HL-60 (cell line): ENCODE measurements around the gene TOP3B.

Source experiments
- GABPA ChIP-seq: IDR thresholded peaks from 2 replicates; pipeline ENCODE4 v1.6.1; 2012; ENCODE audit warnings: low read depth
- POLR2AphosphoS5 ChIP-seq: IDR thresholded peaks from 2 replicates; pipeline ENCODE4 v1.6.1; 2012; ENCODE audit warnings: low read depth
- TF ChIP-seq, protein P1 (sequence below): IDR thresholded peaks from one replicate; pipeline ENCODE4 v1.5.1; 2011; ENCODE audit warnings: low read length, control low read depth, inconsistent platforms; ENCODE audit not compliant: insufficient read depth
- TF ChIP-seq, protein P2 (sequence below): IDR thresholded peaks from 2 replicates; pipeline ENCODE4 v1.6.1; 2012; ENCODE audit warnings: low read depth; ENCODE audit not compliant: insufficient replicate concordance

DNA sequence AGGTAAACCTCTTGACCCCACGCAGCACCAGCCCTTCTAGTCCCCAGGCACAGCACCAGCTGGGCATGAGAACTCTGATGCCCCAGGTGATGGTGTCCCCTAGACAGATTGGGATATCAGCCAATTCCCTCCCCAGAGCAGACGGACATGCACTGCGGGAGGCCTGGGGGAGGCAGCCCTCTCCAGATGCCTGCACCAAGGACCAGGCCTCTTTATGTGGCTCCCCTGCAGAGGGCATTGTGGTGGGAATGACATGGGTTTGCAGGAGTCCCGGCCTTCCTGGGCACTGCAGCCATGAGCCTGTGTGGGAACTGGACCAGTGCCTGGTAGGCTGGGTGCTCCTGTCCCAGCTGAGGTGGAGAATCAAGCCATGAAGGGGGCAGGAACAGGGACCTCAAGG is 55.9 kb downstream of the TOP3B start:
- TF ChIP-seq, protein P1, sequence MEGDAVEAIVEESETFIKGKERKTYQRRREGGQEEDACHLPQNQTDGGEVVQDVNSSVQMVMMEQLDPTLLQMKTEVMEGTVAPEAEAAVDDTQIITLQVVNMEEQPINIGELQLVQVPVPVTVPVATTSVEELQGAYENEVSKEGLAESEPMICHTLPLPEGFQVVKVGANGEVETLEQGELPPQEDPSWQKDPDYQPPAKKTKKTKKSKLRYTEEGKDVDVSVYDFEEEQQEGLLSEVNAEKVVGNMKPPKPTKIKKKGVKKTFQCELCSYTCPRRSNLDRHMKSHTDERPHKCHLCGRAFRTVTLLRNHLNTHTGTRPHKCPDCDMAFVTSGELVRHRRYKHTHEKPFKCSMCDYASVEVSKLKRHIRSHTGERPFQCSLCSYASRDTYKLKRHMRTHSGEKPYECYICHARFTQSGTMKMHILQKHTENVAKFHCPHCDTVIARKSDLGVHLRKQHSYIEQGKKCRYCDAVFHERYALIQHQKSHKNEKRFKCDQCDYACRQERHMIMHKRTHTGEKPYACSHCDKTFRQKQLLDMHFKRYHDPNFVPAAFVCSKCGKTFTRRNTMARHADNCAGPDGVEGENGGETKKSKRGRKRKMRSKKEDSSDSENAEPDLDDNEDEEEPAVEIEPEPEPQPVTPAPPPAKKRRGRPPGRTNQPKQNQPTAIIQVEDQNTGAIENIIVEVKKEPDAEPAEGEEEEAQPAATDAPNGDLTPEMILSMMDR: no peak
- TF ChIP-seq GABPA: no peak
- TF ChIP-seq POLR2AphosphoS5: no peak
- TF ChIP-seq, protein P2, sequence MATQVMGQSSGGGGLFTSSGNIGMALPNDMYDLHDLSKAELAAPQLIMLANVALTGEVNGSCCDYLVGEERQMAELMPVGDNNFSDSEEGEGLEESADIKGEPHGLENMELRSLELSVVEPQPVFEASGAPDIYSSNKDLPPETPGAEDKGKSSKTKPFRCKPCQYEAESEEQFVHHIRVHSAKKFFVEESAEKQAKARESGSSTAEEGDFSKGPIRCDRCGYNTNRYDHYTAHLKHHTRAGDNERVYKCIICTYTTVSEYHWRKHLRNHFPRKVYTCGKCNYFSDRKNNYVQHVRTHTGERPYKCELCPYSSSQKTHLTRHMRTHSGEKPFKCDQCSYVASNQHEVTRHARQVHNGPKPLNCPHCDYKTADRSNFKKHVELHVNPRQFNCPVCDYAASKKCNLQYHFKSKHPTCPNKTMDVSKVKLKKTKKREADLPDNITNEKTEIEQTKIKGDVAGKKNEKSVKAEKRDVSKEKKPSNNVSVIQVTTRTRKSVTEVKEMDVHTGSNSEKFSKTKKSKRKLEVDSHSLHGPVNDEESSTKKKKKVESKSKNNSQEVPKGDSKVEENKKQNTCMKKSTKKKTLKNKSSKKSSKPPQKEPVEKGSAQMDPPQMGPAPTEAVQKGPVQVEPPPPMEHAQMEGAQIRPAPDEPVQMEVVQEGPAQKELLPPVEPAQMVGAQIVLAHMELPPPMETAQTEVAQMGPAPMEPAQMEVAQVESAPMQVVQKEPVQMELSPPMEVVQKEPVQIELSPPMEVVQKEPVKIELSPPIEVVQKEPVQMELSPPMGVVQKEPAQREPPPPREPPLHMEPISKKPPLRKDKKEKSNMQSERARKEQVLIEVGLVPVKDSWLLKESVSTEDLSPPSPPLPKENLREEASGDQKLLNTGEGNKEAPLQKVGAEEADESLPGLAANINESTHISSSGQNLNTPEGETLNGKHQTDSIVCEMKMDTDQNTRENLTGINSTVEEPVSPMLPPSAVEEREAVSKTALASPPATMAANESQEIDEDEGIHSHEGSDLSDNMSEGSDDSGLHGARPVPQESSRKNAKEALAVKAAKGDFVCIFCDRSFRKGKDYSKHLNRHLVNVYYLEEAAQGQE: no peak
